Measurements from ENCODE around the gene CEACAM5. TPM values are rescaled to one million over a fixed set of nuclear protein-coding genes. Genes with fewer than 3 reads are reported as not detected.

Gene CEACAM5
- total RNA-seq, 1 experiment from 2014 or later, result 0.46 TPM

DNA sequence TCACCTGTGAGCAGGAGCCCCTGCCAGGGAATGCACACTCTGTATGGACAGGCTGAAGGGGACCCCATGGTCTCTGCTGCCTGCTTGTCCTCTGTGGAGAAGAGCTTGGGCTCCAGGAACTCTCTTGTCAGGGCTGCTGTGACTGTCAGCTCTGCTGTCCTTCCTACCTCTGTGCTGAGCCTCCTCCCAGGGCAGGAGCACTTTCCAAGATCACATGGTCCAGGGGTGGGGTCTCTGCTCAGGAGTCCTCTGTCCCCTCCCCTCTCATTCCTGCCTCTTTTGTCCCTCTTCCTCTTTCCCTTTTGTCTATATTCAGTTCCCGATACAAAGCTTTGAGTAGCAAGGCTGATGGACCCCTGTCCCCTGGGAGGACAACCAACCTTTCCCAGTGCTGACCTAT, 20.3 kb upstream of the CEACAM5 start, which contains the start of gene CEACAM7:
CEACAM7 (minus strand) TSS at position 173 of the 400 bp plus-strand sequence; CDS start at position 68, 105 bp downstream.
- H3K4me3 Mint-ChIP-seq, result no peak within 1 kb of the TSS
- DNase-seq (ENCODE audit: low spot score) (no peak), ATAC-seq (peak; percentile 33; the same call in 1 of the 2 replicates)
- TF ChIP-seq ZNF219 (CRISPR knock-in tag; IDR thresholded peaks at IDR 0.05; ENCODE audit: borderline replicate concordance) (no peak), ZNF263 (CRISPR knock-in tag; IDR thresholded peaks at IDR 0.05; ENCODE audit: low read depth) (no peak), IRF2 (CRISPR knock-in tag; IDR thresholded peaks at IDR 0.05; ENCODE audit: borderline replicate concordance, low read depth) (no peak), ZNF671 (CRISPR knock-in tag; IDR thresholded peaks at IDR 0.05) (no peak), NR1H2 (CRISPR knock-in tag; IDR thresholded peaks at IDR 0.05) (no peak), JUN (CRISPR knock-in tag; IDR thresholded peaks at IDR 0.05) (no peak), RELA (CRISPR knock-in tag; IDR thresholded peaks at IDR 0.05; ENCODE audit: borderline replicate concordance) (no peak), FOXK1 (CRISPR knock-in tag; IDR thresholded peaks at IDR 0.05) (no peak), SP1 (CRISPR knock-in tag; conservative IDR thresholded peaks at IDR 0.05) (no peak)
- TF ChIP-seq, protein P1, sequence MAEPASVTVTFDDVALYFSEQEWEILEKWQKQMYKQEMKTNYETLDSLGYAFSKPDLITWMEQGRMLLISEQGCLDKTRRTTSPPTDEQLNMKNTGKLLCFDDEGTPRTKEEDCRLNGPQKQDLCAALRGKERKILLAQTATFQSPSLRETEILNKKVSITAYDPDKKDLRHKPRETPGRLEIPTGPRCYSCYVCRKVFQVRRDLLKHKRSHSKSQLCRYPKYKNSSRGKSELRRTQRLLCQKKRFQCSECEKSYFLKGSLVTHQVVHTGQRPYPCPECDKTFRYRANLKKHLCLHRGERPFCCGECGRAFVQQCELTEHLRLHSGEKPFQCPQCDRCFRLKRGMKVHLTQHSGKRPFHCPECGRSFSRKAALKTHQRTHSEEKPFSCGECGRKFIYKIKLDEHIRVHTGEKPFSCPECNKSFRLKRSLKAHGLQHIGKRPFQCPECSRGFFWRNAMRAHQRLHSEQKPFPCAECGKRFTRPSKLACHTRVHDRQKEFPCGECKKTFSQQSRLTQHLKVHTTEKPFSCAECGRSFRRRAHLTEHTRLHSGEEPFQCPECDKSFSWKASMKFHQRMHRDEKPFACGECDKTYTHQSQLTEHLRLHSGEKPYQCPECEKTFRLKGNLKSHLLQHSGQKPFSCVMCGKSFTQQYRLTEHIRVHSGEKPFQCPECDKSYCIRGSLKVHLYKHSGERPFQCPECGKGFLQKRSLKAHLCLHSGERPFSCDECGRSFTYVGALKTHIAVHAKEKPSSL (CRISPR knock-in tag; conservative IDR thresholded peaks at IDR 0.05), result no peak
- TF ChIP-seq, protein P2, sequence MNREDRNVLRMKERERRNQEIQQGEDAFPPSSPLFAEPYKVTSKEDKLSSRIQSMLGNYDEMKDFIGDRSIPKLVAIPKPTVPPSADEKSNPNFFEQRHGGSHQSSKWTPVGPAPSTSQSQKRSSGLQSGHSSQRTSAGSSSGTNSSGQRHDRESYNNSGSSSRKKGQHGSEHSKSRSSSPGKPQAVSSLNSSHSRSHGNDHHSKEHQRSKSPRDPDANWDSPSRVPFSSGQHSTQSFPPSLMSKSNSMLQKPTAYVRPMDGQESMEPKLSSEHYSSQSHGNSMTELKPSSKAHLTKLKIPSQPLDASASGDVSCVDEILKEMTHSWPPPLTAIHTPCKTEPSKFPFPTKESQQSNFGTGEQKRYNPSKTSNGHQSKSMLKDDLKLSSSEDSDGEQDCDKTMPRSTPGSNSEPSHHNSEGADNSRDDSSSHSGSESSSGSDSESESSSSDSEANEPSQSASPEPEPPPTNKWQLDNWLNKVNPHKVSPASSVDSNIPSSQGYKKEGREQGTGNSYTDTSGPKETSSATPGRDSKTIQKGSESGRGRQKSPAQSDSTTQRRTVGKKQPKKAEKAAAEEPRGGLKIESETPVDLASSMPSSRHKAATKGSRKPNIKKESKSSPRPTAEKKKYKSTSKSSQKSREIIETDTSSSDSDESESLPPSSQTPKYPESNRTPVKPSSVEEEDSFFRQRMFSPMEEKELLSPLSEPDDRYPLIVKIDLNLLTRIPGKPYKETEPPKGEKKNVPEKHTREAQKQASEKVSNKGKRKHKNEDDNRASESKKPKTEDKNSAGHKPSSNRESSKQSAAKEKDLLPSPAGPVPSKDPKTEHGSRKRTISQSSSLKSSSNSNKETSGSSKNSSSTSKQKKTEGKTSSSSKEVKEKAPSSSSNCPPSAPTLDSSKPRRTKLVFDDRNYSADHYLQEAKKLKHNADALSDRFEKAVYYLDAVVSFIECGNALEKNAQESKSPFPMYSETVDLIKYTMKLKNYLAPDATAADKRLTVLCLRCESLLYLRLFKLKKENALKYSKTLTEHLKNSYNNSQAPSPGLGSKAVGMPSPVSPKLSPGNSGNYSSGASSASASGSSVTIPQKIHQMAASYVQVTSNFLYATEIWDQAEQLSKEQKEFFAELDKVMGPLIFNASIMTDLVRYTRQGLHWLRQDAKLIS (CRISPR knock-in tag; IDR thresholded peaks at IDR 0.05; ENCODE audit: borderline replicate concordance), result no peak
- TF ChIP-seq, protein P3, sequence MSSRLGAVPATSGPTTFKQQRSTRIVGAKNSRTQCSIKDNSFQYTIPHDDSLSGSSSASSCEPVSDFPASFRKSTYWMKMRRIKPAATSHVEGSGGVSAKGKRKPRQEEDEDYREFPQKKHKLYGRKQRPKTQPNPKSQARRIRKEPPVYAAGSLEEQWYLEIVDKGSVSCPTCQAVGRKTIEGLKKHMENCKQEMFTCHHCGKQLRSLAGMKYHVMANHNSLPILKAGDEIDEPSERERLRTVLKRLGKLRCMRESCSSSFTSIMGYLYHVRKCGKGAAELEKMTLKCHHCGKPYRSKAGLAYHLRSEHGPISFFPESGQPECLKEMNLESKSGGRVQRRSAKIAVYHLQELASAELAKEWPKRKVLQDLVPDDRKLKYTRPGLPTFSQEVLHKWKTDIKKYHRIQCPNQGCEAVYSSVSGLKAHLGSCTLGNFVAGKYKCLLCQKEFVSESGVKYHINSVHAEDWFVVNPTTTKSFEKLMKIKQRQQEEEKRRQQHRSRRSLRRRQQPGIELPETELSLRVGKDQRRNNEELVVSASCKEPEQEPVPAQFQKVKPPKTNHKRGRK (CRISPR knock-in tag; IDR thresholded peaks at IDR 0.05; ENCODE audit: borderline replicate concordance), result no peak
- TF ChIP-seq, protein P4, sequence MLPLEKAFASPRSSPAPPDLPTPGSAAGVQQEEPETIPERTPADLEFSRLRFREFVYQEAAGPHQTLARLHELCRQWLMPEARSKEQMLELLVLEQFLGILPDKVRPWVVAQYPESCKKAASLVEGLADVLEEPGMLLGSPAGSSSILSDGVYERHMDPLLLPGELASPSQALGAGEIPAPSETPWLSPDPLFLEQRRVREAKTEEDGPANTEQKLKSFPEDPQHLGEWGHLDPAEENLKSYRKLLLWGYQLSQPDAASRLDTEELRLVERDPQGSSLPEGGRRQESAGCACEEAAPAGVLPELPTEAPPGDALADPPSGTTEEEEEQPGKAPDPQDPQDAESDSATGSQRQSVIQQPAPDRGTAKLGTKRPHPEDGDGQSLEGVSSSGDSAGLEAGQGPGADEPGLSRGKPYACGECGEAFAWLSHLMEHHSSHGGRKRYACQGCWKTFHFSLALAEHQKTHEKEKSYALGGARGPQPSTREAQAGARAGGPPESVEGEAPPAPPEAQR (CRISPR knock-in tag; IDR thresholded peaks at IDR 0.05), result no peak
- TF ChIP-seq, protein P5, sequence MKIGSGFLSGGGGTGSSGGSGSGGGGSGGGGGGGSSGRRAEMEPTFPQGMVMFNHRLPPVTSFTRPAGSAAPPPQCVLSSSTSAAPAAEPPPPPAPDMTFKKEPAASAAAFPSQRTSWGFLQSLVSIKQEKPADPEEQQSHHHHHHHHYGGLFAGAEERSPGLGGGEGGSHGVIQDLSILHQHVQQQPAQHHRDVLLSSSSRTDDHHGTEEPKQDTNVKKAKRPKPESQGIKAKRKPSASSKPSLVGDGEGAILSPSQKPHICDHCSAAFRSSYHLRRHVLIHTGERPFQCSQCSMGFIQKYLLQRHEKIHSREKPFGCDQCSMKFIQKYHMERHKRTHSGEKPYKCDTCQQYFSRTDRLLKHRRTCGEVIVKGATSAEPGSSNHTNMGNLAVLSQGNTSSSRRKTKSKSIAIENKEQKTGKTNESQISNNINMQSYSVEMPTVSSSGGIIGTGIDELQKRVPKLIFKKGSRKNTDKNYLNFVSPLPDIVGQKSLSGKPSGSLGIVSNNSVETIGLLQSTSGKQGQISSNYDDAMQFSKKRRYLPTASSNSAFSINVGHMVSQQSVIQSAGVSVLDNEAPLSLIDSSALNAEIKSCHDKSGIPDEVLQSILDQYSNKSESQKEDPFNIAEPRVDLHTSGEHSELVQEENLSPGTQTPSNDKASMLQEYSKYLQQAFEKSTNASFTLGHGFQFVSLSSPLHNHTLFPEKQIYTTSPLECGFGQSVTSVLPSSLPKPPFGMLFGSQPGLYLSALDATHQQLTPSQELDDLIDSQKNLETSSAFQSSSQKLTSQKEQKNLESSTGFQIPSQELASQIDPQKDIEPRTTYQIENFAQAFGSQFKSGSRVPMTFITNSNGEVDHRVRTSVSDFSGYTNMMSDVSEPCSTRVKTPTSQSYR (CRISPR knock-in tag; IDR thresholded peaks at IDR 0.05), result no peak
- TF ChIP-seq, protein P6, sequence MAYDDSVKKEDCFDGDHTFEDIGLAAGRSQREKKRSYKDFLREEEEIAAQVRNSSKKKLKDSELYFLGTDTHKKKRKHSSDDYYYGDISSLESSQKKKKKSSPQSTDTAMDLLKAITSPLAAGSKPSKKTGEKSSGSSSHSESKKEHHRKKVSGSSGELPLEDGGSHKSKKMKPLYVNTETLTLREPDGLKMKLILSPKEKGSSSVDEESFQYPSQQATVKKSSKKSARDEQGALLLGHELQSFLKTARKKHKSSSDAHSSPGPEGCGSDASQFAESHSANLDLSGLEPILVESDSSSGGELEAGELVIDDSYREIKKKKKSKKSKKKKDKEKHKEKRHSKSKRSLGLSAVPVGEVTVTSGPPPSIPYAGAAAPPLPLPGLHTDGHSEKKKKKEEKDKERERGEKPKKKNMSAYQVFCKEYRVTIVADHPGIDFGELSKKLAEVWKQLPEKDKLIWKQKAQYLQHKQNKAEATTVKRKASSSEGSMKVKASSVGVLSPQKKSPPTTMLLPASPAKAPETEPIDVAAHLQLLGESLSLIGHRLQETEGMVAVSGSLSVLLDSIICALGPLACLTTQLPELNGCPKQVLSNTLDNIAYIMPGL (CRISPR knock-in tag; IDR thresholded peaks at IDR 0.05), result no peak
- H3K4me1 Mint-ChIP-seq, result peaks cover 2% of the 10 kb centered on the region; the same call in 1 of the 2 replicates
- ChIA-PET CTCF (interaction anchor here (0.8 to 6.4 kb wide), 6 partner anchors 12 to 89 kb away, joined by 3 to 130 read pairs (median 38); no protein-coding TSS in a partner anchor), POLR2A (no interaction called here)
- peaks cover 45% of the 10 kb centered on the region for H3K27me3 Mint-ChIP-seq (ENCODE audit: low read depth)
- H3K9me3 Mint-ChIP-seq, result no peaks in the 10 kb centered on the region
- H3K27ac Mint-ChIP-seq, result no peak within 1 kb of the TSS
- no peaks in the 10 kb centered on the region for H3K36me3 Mint-ChIP-seq

Data from WTC11 (cell line).